GM12864 (cell line): ENCODE data around the gene CFAP97.

ENCODE experiments used
- DNase-seq: peaks from one replicate; pipeline ENCODE4 v3.0.0-alpha.2; 2011; ENCODE audit warnings: low read depth
- H3K4me3 ChIP-seq: 2 replicates; pipeline ENCODE4 v1.5.1; 2011; ENCODE audit warnings: mild to moderate bottlenecking, low read depth, low read length, control low read depth
- CTCF ChIP-seq: IDR thresholded peaks from 2 replicates; pipeline ENCODE4 v1.5.1; 2011; ENCODE audit warnings: low read depth, mild to moderate bottlenecking, moderate library complexity, low read length, control low read depth, inconsistent platforms; ENCODE audit errors: missing control alignments

CFAP97 gene

GRCh38 chr4:185183622-185184281 lies 20.0 kb downstream of the CFAP97 start:
- DNase-seq = peak; percentile 74
- TF ChIP-seq CTCF = peak; percentile 67
- no peak overlapping the region for H3K4me3 ChIP-seq

GRCh38 chr4:185182239-185182638 lies 21.6 kb downstream of the CFAP97 start:
- no peak overlapping the region for H3K4me3 ChIP-seq
- DNase-seq = no peak

GRCh38 chr4:185179488-185179887 lies 24.3 kb downstream of the CFAP97 start:
- DNase-seq = no peak
- H3K4me3 ChIP-seq = no peak overlapping the region
- TF ChIP-seq CTCF = no peak

More at GRCh38 chr4:185182239-185182638, 21.6 kb downstream of the CFAP97 start:
- TF ChIP-seq CTCF = no peak

DNA sequence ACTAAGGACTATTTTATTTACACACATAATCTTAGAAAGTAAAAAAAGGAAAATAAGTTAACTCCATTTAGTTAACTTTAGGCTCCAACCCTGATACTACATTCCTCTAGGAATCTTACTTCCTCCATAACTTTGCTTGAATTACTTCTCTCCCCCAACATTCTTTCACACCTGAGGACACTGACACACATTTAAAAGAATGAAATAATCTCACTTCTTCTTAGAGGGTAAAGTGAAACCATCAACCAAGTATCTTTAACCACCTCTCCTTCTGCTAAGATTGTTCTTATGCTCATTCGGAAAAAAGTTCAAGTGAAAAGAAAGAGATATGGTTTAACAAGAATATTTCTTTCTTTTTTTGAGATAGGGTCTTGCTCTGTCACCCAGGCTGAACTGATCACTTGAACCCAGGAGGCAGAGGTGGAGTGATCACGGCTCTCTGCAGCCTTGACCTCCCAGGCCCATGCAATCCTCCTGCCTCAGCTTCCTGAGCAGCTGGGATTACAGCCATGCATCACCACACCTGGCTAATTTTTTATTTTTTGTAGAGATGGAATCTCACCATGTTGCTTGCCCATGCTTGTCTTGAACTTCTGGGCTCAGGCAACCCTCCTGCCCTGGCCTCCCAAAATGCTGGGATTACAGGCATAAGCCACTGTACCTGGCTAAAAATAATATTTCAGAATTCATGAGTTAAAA lies 32.3 kb downstream of the CFAP97 start:
- TF ChIP-seq CTCF = no peak
- no peak overlapping the region; the same call in 1 of the 2 replicates for H3K4me3 ChIP-seq
- DNase-seq = no peak

DNA sequence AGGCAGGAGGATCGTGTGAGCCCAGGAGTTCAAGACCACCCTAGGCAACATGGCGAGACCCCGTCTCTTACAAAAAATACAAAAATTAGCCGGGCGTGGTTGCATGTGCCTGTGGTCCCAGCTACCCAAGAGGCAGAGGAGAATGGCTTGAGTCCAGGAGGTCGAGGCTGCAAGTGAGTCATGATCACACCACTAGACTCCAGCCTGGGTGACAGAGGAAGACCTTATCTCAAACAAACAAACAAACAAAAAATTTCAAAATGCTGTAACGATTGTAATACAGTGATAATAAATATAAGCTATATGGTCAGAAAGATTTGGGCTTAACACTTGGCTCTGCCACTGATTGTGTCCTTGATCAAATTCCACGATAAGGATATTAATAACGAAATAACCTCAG lies 36.6 kb downstream of the CFAP97 start:
- no peak for DNase-seq
- H3K4me3 ChIP-seq = no peak overlapping the region
- TF ChIP-seq CTCF = no peak

DNA sequence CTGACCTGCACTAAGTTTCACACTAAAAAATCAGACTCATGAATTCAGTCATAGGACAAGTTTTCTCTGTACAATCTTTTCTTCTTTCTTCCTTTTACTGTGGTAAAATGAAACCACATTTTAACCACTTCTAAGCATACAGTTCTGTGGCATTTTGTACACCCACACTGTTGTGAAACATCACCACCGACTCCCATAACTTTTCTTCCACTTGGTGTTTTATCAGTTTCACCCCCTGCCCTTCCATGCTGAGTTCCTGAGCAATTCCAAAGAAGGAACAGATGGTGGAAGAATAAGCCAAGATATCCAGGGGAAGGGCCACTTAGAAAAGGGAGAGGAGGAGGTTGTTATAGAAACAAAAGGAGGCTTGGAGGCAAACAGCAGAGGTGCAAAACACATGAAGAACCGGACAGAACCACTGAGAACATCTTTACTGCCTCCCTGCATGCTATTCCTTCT lies 38.2 kb downstream of the CFAP97 start:
- no peak for TF ChIP-seq CTCF
- DNase-seq = no peak
- no peak overlapping the region for H3K4me3 ChIP-seq
